ENCODE measurements around the gene WDSUB1. TPM values are rescaled to one million over a fixed set of nuclear protein-coding genes. Genes with fewer than 3 reads are reported as not detected.

Gene WDSUB1
- total and polyA plus RNA-seq, 2 of the 4 experiments (the other 2 are of a cell fraction), result 4.8 to 5.2 TPM

DNA sequence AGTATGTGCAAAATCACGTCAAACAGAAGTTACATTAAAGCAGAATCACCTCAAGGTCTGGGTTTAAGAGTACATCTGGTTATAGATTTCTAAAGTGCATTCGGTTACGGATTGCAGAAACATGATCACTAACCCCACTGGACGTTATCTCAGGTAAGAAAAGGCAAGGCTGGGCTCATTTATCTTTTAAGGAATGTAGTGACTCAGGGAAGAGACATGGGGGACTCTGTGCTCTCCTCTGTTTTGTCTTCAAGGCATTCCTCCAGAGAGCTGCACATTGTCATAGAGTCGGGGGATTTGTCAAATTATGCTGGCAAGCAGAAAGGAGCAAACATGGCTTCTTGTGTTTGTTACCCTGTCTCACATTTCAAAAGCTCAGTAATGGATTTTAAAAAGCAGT is 14.3 kb downstream of the WDSUB1 start:
- no peak for TF ChIP-seq NFE2L2 (IDR thresholded peaks at IDR 0.05; ENCODE audit: low read depth, low read length)
- H3K18ac ChIP-seq (ENCODE audit: low read depth, low read length), result no peak overlapping the region
- no peak overlapping the region for H3K23ac ChIP-seq (ENCODE audit: low read depth, low read length)
- no peak overlapping the region for H3K27ac ChIP-seq (ENCODE audit: insufficient read depth, low read length)
- intact Hi-C loops (cut with micrococcal nuclease) (no loop called here), dilution Hi-C loops (cut with HindIII; ENCODE audit: low sequenced_read_pairs, unreplicated experiment) (no loop called here), in situ Hi-C loops (cut with MboI; ENCODE audit: low sequenced_read_pairs) (no loop called here)
- no peaks in the 10 kb centered on the region for H3K9me3 ChIP-seq (ENCODE audit: control insufficient read depth, insufficient read depth, low read length)
- no peak overlapping the region for H2BK20ac ChIP-seq (ENCODE audit: low read depth, low read length)
- ChIA-PET POLR2A (ENCODE audit: unreplicated experiment) (no interaction called here), CTCF (no interaction called here)
- H3K79me1 ChIP-seq (ENCODE audit: low read depth in 1 of 2, low read length in 2 of 2), result no peaks in the 10 kb centered on the region
- peaks cover 4% of the 10 kb centered on the region; the same call in 1 of the 2 replicates for H3K4me1 ChIP-seq (ENCODE audit: control insufficient read depth, insufficient read depth, low read length)
- no peak overlapping the region for H3K4me2 ChIP-seq (ENCODE audit: low read depth, low read length)
- no TSS peak for BruUV-seq (replicated peaks)
- no peak overlapping the region; the same call in 1 of the 2 replicates for H3K14ac ChIP-seq (replicated peaks; ENCODE audit: low read depth, low read length)
- DNase-seq (no peak), ATAC-seq (ENCODE audit: low read depth) (no peak)
- peaks cover 5% of the 10 kb centered on the region; the same call in 1 of the 2 replicates for H3K9me1 ChIP-seq (ENCODE audit: insufficient read depth, low read length)
- H3K4ac ChIP-seq (ENCODE audit: low read depth, low read length), result no peak overlapping the region
- no peaks in the 10 kb centered on the region for H3K27me3 ChIP-seq (ENCODE audit: control insufficient read depth, insufficient read depth, low read length)
- H2AK9ac ChIP-seq (replicated peaks; ENCODE audit: low read depth, low read length, poor library complexity), result no peak overlapping the region
- H4K20me1 ChIP-seq (ENCODE audit: insufficient read depth, low read length), result no peaks in the 10 kb centered on the region
- H3K9ac ChIP-seq (ENCODE audit: low read depth, low read length), result no peak overlapping the region
- no peak overlapping the region for H4K91ac ChIP-seq (ENCODE audit: insufficient read depth, low read depth, low read length)
- no peak overlapping the region for H2BK5ac ChIP-seq (ENCODE audit: low read depth, low read length, poor library complexity, severe bottlenecking)
- no peak overlapping the region for H4K5ac ChIP-seq (ENCODE audit: low read depth, low read length)
- H4K8ac ChIP-seq (ENCODE audit: low read depth in 2 of 2, low read length in 2 of 2), result no peak overlapping the region
- no peak overlapping the region for H3K4me3 ChIP-seq (ENCODE audit: insufficient read depth, low read depth, low read length)
- H2BK15ac ChIP-seq (ENCODE audit: low read depth, low read length), result no peak overlapping the region
- H3K56ac ChIP-seq (ENCODE audit: extremely low read depth, insufficient read depth, low read length), result no peak overlapping the region
- H2AFZ ChIP-seq (replicated peaks; ENCODE audit: low read length, poor library complexity), result no peak overlapping the region
- peaks cover 6% of the 10 kb centered on the region for H3K36me3 ChIP-seq (ENCODE audit: control insufficient read depth, insufficient read depth, low read length)
- WGBS, 2 experiments (ENCODE audit: extremely low coverage in 2 of 2, insufficient read length in 1 of 2), result no CpG with 5 or more reads among the region's 5 CpGs
- H2AK5ac ChIP-seq (ENCODE audit: low read depth, low read length), result no peak overlapping the region
- no peak overlapping the region for H2BK120ac ChIP-seq (ENCODE audit: low read depth, low read length)
